HG03039 (cell line): Measurements from ENCODE around the gene SSUH2.
A peak's percentile ranks its signal among the peaks of the same experiment; 100 is the strongest.
"Not testable (repeated sequence)": the region's sequence is repeated elsewhere in the genome, so short reads cannot be mapped to it uniquely, and the experiment has no call there.

Experiments used
- ATAC-seq: cut with Tn5 transposase; IDR thresholded peaks from one replicate; pipeline ENCODE4 v1.9.1; 2021; ENCODE audit warnings: mild to moderate bottlenecking, moderate library complexity; ENCODE audit not compliant: unreplicated experiment

Gene SSUH2

GRCh38 chr3:8644748-8645390 is at the start of gene SSUH2:
Gene SSUH2 (minus strand): TSS chr3:8644798. CDS start chr3:8644758, 40 bp downstream.
- no peak for ATAC-seq

GRCh38 chr3:8691295-8691694 is 46.7 kb upstream of the SSUH2 start:
- ATAC-seq = not testable (repeated sequence)

DNA sequence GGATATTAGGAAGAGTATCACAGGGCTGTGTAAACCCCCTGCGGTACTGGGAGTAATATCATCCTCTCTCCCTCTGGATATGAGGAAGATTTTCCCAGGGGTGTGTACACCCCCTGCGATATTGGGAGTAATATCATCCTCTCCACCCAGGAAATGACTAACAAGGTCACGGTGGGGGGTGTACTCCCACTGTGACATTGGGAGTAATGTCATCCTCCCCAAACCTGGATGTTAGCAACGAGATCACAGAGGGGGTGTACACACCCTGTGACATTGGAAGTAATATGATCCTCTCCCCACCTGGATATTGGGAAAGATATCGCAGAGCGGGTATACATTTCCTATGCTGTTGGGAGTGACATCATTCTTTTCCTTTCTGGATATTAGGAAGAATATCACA is 40.4 kb upstream of the SSUH2 start:
- not testable (repeated sequence) for ATAC-seq

GRCh38 chr3:8682850-8683574 is 38.4 kb upstream of the SSUH2 start:
- not testable (repeated sequence) for ATAC-seq

DNA sequence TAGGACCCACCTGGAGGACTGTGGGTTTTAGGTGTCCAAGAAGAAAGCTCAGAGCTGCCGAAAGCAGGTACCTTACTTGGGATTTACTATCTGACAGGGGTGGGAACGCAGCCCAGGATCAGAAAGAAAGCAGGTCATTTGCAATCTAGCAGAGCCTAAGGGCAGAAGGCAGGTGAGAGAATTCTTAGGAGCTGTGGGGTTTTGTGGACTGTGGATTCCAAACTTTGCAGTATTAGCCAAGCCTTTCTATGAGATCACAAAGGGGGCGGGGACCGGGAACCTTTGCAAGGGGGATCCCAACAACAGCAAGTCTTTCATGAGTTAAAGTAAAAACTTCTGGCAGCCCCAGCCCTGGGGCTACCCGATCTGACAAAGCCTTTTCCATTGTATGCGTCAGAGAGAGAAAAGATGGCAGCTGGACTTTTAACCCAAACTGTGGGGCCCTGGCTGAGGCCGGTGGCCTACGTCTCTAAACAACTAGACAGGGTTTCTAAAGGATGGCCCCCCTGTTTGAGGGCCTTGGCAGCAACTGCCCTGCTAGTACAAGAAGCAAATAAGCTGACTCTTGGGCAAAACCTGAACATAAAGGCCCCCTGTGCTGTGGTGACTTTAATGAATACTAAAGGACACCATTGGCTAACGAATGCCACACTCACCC is 37.4 kb upstream of the SSUH2 start:
- ATAC-seq = not testable (repeated sequence)

GRCh38 chr3:8681349-8681748 is 36.8 kb upstream of the SSUH2 start:
- ATAC-seq = no peak

- ATAC-seq = not testable (repeated sequence)
Observed at GRCh38 chr3:8679817-8680553, 35.4 kb upstream of the SSUH2 start.

- ATAC-seq = no peak
Observed at GRCh38 chr3:8678751-8679150, 34.2 kb upstream of the SSUH2 start.

DNA sequence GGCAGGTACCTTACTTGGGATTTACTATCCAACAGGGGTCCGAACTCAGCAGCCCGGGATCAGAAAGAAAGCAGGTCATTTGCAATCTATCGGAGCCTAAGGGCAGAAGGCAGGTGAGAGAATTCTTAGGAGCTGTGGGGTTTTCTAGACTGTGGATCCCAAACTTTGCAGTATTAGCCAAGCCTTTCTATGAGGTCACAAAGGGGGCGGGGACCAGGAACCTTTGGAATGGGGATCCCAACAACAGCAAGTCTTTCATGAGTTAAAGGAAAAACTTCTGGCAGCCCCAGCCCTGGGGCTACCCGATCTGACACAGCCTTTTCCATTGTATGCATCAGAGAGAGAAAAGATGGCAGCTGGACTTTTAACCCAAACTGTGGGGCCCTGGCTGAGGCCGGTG is 32.7 kb upstream of the SSUH2 start:
- ATAC-seq = not testable (repeated sequence)

DNA sequence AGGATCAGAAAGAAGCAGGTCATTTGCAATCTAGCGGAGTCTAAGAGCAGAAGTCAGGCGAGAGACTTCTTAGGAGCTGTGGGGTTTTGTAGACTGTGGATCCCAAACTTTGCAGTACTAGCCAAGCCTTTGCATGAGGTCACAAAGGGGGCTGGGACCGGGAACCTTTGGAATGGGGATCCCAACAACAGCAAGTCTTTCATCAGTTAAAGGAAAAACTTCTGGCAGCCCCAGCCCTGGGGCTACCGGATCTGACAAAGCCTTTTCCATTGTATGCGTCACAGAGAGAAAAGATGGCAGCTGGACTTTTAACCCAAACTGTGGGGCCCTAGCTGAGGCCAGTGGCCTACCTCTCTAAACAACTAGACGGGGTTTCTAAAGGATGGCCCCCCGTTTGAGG is 31.0 kb upstream of the SSUH2 start:
- not testable (repeated sequence) for ATAC-seq

- ATAC-seq = no peak
Observed at GRCh38 chr3:8673083-8673737, 28.6 kb upstream of the SSUH2 start.

GRCh38 chr3:8669019-8669418 is 24.4 kb upstream of the SSUH2 start:
- ATAC-seq = no peak

GRCh38 chr3:8668216-8668615 is 23.6 kb upstream of the SSUH2 start:
- ATAC-seq = no peak

DNA sequence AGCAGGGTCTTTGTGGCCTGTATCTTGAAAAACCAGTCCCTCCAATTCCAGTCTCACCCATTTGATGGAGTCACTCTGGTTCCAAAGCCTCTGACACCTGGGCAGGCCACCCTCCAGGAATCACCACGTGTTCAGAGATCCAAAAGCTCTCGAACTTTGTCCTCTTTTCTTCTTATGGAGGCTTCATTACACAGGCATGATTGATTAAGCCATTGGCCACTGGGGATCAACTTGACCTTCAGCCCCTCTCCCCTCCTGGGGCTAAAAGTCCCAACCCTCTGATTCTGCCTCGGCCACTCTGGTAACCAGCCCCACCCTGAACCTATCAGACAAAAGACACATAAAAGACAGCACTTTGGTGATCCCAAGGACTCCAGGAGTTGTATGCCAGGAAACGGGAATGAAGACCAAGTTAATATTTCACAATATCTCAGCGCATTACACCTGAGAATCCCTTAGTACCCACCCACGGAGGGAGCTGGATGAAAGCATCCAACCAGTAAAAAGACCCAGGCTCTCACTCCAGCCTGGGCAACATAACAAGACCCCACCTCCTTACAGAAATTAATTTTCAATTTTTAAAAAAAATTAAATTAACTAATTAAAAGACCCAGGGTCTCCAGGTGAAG is 23.0 kb upstream of the SSUH2 start:
- no peak for ATAC-seq

DNA sequence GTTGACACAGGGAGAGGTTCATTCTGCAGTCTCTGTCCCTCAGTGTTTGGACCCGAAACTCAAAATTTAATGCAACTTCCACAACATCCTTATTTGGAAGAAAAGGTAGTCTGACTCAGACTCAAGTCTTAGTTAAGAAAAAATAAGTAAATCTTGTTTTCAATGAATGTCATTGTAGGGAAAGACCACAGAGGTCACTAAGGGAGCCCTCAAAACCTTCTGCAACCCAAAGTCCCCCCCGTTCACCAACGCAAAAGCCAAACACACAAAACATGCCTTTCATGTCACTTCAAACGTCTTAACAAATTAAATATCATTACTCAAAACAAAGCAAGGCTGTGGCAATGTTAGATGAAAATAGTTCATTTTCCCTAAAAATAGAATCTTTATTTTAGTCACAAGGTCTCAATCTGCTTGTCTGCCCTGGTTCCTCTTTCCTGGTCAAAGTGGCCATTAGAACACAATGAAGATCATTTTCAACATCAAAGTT is 20.9 kb upstream of the SSUH2 start:
- ATAC-seq = peak; percentile 54

DNA sequence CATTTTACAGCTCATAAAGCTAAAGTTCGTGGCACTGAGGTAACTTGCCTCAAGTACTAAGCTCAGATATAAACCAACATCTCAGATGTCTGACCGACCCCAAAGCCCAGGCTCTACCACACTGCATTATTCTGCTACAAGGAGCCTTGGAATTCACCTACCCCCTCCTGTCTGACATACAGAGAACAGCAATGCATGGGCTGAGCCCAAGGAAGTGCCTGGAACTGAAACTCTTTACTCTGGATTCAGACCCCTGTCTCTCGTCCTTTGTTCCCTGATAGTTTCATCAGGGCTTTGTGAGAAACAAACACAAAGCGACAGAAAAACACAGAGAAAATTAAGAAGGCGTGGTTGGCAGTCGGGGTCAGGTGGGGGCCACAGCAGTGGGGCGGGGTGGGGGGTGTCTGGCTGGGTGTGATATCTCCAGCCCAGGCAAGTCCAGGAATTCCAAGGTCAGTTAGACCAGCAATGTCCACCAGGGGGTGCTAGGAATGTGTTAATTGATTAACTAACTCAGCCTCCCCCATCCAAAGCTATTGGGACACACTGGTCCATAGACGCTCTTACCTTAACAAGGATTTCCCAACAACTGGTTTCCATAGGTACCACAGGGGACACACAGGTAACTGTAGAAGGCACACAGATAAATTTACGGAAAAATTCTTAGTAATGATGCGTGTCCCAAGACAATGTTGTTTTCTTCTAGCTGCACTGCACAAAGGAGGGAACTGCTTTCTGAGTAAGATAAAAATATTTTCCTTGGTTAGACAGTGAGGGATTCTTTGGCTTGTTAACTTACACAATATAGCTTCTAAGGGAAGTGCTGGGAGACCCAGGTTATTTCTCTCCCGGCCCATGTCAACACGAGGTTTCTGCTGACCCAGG is 18.8 kb upstream of the SSUH2 start:
- no peak for ATAC-seq

GRCh38 chr3:8662594-8662993 is 18.0 kb upstream of the SSUH2 start:
- no peak for ATAC-seq

- no peak for ATAC-seq
Observed at GRCh38 chr3:8660175-8661118, 15.8 kb upstream of the SSUH2 start.
